ENCODE results near the gene HAUS6. TPM values are rescaled to one million over a fixed set of nuclear protein-coding genes. Genes with fewer than 3 reads are reported as not detected.

Gene HAUS6
- total and polyA plus RNA-seq, 2 of the 13 experiments (the other 11 are each of a cell fraction or from before 2014, with no cell fraction given): 9.8 to 31.1 TPM

DNA sequence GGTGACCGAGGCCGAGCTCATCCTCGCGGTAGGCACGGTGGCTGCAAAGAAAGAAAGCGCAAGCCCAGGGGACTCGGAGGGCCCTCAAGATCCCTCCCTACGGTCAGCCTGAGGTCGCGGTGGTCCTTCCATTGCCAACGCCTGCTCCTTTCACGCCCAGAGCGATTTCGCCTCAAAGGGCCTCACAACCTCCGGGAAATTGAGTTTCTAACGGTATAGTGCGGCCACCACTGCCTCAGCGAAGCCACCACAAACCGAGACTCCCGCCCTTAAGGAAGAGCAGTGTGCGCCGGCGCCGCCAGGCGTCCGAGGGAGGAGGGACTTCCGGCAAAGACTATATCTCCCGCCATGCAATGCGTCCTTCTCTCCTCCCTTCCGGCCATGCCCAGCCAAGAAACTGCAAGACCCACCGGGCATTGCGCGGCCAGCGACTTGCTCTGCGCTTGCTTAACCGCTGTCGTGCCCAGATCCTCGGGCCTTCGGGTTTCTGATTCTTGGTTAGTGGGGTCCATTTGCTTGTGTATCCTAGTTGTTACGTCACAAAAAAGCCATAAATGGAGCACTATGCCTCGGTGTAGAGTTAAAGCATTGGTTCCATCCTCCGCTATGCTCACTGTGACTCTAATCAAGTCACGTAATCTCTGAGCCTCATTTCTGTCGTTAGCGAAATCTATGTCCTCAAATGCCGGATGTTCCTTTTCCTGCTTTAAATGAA, at the start of gene HAUS6 (continued):
- TF ChIP-seq ZBTB20 (CRISPR knock-in tag; IDR thresholded peaks at IDR 0.05; ENCODE audit: borderline replicate concordance, low read depth): no peak; the same call in 1 of the 2 replicates
- peak; percentile 59 for TF ChIP-seq AGO2 (optimal IDR thresholded peaks at IDR 0.05; ENCODE audit: low read depth, low read length)
- TF ChIP-seq, protein P1, sequence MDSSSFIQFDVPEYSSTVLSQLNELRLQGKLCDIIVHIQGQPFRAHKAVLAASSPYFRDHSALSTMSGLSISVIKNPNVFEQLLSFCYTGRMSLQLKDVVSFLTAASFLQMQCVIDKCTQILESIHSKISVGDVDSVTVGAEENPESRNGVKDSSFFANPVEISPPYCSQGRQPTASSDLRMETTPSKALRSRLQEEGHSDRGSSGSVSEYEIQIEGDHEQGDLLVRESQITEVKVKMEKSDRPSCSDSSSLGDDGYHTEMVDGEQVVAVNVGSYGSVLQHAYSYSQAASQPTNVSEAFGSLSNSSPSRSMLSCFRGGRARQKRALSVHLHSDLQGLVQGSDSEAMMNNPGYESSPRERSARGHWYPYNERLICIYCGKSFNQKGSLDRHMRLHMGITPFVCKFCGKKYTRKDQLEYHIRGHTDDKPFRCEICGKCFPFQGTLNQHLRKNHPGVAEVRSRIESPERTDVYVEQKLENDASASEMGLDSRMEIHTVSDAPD (CRISPR knock-in tag; IDR thresholded peaks at IDR 0.05): no peak
- TF ChIP-seq, protein P2, sequence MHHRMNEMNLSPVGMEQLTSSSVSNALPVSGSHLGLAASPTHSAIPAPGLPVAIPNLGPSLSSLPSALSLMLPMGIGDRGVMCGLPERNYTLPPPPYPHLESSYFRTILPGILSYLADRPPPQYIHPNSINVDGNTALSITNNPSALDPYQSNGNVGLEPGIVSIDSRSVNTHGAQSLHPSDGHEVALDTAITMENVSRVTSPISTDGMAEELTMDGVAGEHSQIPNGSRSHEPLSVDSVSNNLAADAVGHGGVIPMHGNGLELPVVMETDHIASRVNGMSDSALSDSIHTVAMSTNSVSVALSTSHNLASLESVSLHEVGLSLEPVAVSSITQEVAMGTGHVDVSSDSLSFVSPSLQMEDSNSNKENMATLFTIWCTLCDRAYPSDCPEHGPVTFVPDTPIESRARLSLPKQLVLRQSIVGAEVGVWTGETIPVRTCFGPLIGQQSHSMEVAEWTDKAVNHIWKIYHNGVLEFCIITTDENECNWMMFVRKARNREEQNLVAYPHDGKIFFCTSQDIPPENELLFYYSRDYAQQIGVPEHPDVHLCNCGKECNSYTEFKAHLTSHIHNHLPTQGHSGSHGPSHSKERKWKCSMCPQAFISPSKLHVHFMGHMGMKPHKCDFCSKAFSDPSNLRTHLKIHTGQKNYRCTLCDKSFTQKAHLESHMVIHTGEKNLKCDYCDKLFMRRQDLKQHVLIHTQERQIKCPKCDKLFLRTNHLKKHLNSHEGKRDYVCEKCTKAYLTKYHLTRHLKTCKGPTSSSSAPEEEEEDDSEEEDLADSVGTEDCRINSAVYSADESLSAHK (CRISPR knock-in tag; IDR thresholded peaks at IDR 0.05; ENCODE audit: borderline replicate concordance): no peak
- no peak for TF ChIP-seq EED (CRISPR knock-in tag; IDR thresholded peaks at IDR 0.05)
- peak; percentile 67 for TF ChIP-seq TARDBP (CRISPR knock-in tag; IDR thresholded peaks at IDR 0.05)
- TF ChIP-seq NR2F6 (IDR thresholded peaks at IDR 0.05): no peak
- peak; percentile 19; the same call in 1 of the 2 replicates for TF ChIP-seq NR2F6 (CRISPR knock-in tag; IDR thresholded peaks at IDR 0.05)
- TF ChIP-seq, protein P3, sequence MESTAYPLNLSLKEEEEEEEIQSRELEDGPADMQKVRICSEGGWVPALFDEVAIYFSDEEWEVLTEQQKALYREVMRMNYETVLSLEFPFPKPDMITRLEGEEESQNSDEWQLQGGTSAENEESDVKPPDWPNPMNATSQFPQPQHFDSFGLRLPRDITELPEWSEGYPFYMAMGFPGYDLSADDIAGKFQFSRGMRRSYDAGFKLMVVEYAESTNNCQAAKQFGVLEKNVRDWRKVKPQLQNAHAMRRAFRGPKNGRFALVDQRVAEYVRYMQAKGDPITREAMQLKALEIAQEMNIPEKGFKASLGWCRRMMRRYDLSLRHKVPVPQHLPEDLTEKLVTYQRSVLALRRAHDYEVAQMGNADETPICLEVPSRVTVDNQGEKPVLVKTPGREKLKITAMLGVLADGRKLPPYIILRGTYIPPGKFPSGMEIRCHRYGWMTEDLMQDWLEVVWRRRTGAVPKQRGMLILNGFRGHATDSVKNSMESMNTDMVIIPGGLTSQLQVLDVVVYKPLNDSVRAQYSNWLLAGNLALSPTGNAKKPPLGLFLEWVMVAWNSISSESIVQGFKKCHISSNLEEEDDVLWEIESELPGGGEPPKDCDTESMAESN (CRISPR knock-in tag; conservative IDR thresholded peaks at IDR 0.05): no peak
- TF ChIP-seq, protein P4, sequence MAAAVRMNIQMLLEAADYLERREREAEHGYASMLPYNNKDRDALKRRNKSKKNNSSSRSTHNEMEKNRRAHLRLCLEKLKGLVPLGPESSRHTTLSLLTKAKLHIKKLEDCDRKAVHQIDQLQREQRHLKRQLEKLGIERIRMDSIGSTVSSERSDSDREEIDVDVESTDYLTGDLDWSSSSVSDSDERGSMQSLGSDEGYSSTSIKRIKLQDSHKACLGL (CRISPR knock-in tag; IDR thresholded peaks at IDR 0.05): peak; percentile 61; the same call in 1 of the 2 replicates
- TF ChIP-seq ATRX (CRISPR knock-in tag; IDR thresholded peaks at IDR 0.05; ENCODE audit: borderline replicate concordance): no peak
- peak; percentile 68; the same call in 1 of the 2 replicates for TF ChIP-seq KDM5A (IDR thresholded peaks at IDR 0.05; ENCODE audit: borderline replicate concordance, low read length)
- TF ChIP-seq, protein P5, sequence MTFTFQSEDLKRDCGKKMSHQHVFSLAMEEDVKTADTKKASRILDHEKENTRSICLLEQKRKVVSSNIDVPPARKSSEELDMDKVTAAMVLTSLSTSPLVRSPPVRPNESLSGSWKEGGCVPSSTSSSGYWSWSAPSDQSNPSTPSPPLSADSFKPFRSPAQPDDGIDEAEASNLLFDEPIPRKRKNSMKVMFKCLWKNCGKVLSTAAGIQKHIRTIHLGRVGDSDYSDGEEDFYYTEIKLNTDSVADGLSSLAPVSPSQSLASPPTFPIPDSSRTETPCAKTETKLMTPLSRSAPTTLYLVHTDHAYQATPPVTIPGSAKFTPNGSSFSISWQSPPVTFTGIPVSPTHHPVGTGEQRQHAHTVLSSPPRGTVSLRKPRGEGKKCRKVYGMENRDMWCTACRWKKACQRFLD (CRISPR knock-in tag; IDR thresholded peaks at IDR 0.05; ENCODE audit: borderline replicate concordance): peak; percentile 75; the same call in 1 of the 2 replicates
- TF ChIP-seq, protein P6, sequence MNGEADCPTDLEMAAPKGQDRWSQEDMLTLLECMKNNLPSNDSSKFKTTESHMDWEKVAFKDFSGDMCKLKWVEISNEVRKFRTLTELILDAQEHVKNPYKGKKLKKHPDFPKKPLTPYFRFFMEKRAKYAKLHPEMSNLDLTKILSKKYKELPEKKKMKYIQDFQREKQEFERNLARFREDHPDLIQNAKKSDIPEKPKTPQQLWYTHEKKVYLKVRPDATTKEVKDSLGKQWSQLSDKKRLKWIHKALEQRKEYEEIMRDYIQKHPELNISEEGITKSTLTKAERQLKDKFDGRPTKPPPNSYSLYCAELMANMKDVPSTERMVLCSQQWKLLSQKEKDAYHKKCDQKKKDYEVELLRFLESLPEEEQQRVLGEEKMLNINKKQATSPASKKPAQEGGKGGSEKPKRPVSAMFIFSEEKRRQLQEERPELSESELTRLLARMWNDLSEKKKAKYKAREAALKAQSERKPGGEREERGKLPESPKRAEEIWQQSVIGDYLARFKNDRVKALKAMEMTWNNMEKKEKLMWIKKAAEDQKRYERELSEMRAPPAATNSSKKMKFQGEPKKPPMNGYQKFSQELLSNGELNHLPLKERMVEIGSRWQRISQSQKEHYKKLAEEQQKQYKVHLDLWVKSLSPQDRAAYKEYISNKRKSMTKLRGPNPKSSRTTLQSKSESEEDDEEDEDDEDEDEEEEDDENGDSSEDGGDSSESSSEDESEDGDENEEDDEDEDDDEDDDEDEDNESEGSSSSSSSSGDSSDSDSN (CRISPR knock-in tag; IDR thresholded peaks at IDR 0.05): peak; percentile 34; the same call in 1 of the 2 replicates
- TF ChIP-seq ZNF383 (CRISPR knock-in tag; IDR thresholded peaks at IDR 0.05; ENCODE audit: borderline replicate concordance): no peak
- 0 out of 2 replicates have a peak, but pooled peaks have one; percentile 39 for TF ChIP-seq RNF2 (conservative IDR thresholded peaks at IDR 0.05; ENCODE audit: low read depth)
- no peak for TF ChIP-seq SRSF1 (optimal IDR thresholded peaks at IDR 0.05; ENCODE audit: low read depth, low read length)
- peak; percentile 32; the same call in 1 of the 2 replicates for TF ChIP-seq ZNF652 (CRISPR knock-in tag; IDR thresholded peaks at IDR 0.05; ENCODE audit: borderline replicate concordance, low read depth)
- TF ChIP-seq HOXA3 (CRISPR knock-in tag; IDR thresholded peaks at IDR 0.05): peak; percentile 79

Data from HepG2 (cell line).